Esophagus (tissue), 2 donors: ENCODE results near the gene LHFPL6. TPM values are rescaled to one million over a fixed set of nuclear protein-coding genes. Genes with fewer than 3 reads are reported as not detected.

Experiments
- H3K27ac ChIP-seq, 2 donors: one replicate each; pipeline ENCODE4 v1.5.1; 2013; ENCODE audit warnings: low read depth in 2 of 2, mild to moderate bottlenecking in 2 of 2, inconsistent platforms in 1 of 2, low read length in 1 of 2, moderate library complexity in 1 of 2
- H3K27me3 ChIP-seq, 2 donors: one replicate each; pipeline ENCODE4 v1.6.1; 2013; ENCODE audit warnings: low read length in 2 of 2, control low read depth in 1 of 2, mild to moderate bottlenecking in 1 of 2; ENCODE audit not compliant: insufficient read depth in 2 of 2, control insufficient read depth in 1 of 2
- H3K36me3 ChIP-seq, 2 donors: one replicate each; pipeline ENCODE4 v1.6.1; 2013; ENCODE audit warnings: low read length in 1 of 2; ENCODE audit not compliant: control insufficient read depth in 2 of 2, insufficient read depth in 2 of 2
- H3K4me1 ChIP-seq, 2 donors: one replicate each; pipeline ENCODE4 v1.6.1; 2013; ENCODE audit warnings: low read length in 1 of 2; ENCODE audit not compliant: control insufficient read depth in 2 of 2, insufficient read depth in 2 of 2
- H3K4me3 ChIP-seq, 2 donors: one replicate each; pipeline ENCODE4 v1.5.1; 2013; ENCODE audit warnings: low read length in 2 of 2, mild to moderate bottlenecking in 2 of 2, low read depth in 1 of 2, moderate library complexity in 1 of 2
- H3K9me3 ChIP-seq, 2 donors: one replicate each; pipeline ENCODE4 v1.6.1; 2013; ENCODE audit warnings: mild to moderate bottlenecking in 2 of 2, low read depth in 1 of 2, low read length in 1 of 2, moderate library complexity in 1 of 2; ENCODE audit not compliant: control insufficient read depth in 2 of 2, insufficient read depth in 1 of 2
- WGBS, 2 donors: extraction: QIAGEN DNeasy Blood & Tissue Kit; methylation state at CpG; one replicate each; pipeline ENCODE4 v1.1.7; 2013; 5-methylcytosine and 5-hydroxymethylcytosine counted together
- polyA plus RNA-seq, 2 donors: library from polyadenylated mRNA; stranded (reverse); fragments of 200-250 nt; gene quantifications; one replicate each; pipeline ENCODE4 v1.2.3, GENCODE V29; 2013
- donor health status: healthy with polysubstance abuse.
- donor health status: Bipolar disorder and iron deficiency.

Gene LHFPL6
- polyA plus RNA-seq, result 10 to 100 TPM in 1 of 2 donors, 1 to 10 TPM in 1; 2.6 to 11.2 TPM

- Histone ChIP-seq H3K27ac (peak within 1 kb of the TSS; percentile 77 to 91), H3K9me3 (no peaks in the 10 kb centered on the region), H3K27me3 (no peaks in the 10 kb centered on the region), H3K4me3 (peak within 1 kb of the TSS; percentile 77 to 84), H3K4me1 (peaks cover 2 to 9% of the 10 kb centered on the region in 2 donors), H3K36me3 (no peaks in the 10 kb centered on the region)
- WGBS, 2 donors, result 0% methylated on average over 55 to 73 of the region's 73 CpGs
Measured at GRCh38 chr13:39602614-39603366, at the start of gene LHFPL6. Gene LHFPL6 (minus strand): TSS chr13:39603193.

- no peaks in the 10 kb centered on the region for H3K9me3 ChIP-seq
Measured at GRCh38 chr13:39646122-39646521, 43.1 kb upstream of the LHFPL6 start.

GRCh38 chr13:39641645-39642044, 38.7 kb upstream of the LHFPL6 start:
- WGBS, 2 donors, result 88 to 96% methylated on average over 1 of the region's 1 CpG
- Histone ChIP-seq H3K27me3 (no peaks in the 10 kb centered on the region), H3K27ac (no peak overlapping the region), H3K9me3 (no peaks in the 10 kb centered on the region), H3K4me1 (no peaks in the 10 kb centered on the region), H3K4me3 (no peak overlapping the region), H3K36me3 (no peaks in the 10 kb centered on the region)

More at GRCh38 chr13:39646122-39646521, 43.1 kb upstream of the LHFPL6 start:
- Histone ChIP-seq H3K4me1 (no peaks in the 10 kb centered on the region), H3K36me3 (no peaks in the 10 kb centered on the region), H3K4me3 (no peak overlapping the region), H3K27ac (no peak overlapping the region), H3K27me3 (no peaks in the 10 kb centered on the region)
- WGBS, 2 donors, result 62 to 63% methylated on average over 4 of the region's 4 CpGs

- no peaks in the 10 kb centered on the region for H3K9me3 ChIP-seq
- H3K27ac ChIP-seq, result no peak overlapping the region
- 93% methylated on average over 3 of the region's 3 CpGs for WGBS, 2 donors
- no peaks in the 10 kb centered on the region for H3K4me1 ChIP-seq
- H3K27me3 ChIP-seq, result no peaks in the 10 kb centered on the region
- H3K4me3 ChIP-seq, result no peak overlapping the region
- H3K36me3 ChIP-seq, result no peaks in the 10 kb centered on the region
Measured at GRCh38 chr13:39637890-39638289, 34.9 kb upstream of the LHFPL6 start.

GRCh38 chr13:39635564-39635963, 32.6 kb upstream of the LHFPL6 start:
- Histone ChIP-seq H3K27me3 (no peaks in the 10 kb centered on the region), H3K9me3 (no peaks in the 10 kb centered on the region), H3K27ac (no peak overlapping the region), H3K4me1 (no peaks in the 10 kb centered on the region), H3K36me3 (no peaks in the 10 kb centered on the region), H3K4me3 (no peak overlapping the region)
- 84 to 88% methylated on average over 1 of the region's 1 CpG for WGBS, 2 donors

GRCh38 chr13:39632994-39633393, 30.0 kb upstream of the LHFPL6 start:
- Histone ChIP-seq H3K36me3 (no peaks in the 10 kb centered on the region), H3K27me3 (no peaks in the 10 kb centered on the region), H3K9me3 (no peaks in the 10 kb centered on the region), H3K4me1 (no peaks in the 10 kb centered on the region), H3K4me3 (no peak overlapping the region), H3K27ac (no peak overlapping the region)

GRCh38 chr13:39631307-39631706, 28.3 kb upstream of the LHFPL6 start:
- no peaks in the 10 kb centered on the region for H3K36me3 ChIP-seq
- H3K4me3 ChIP-seq, result no peak overlapping the region
- no peaks in the 10 kb centered on the region for H3K9me3 ChIP-seq
- H3K27me3 ChIP-seq, result no peaks in the 10 kb centered on the region
- H3K27ac ChIP-seq, result no peak overlapping the region
- WGBS, 2 donors, result 80 to 82% methylated on average over 1 of the region's 1 CpG
- no peaks in the 10 kb centered on the region for H3K4me1 ChIP-seq

GRCh38 chr13:39623466-39623865, 20.5 kb upstream of the LHFPL6 start:
- WGBS, 2 donors, result 80 to 82% methylated on average over 1 of the region's 1 CpG
- Histone ChIP-seq H3K27ac (no peak overlapping the region), H3K36me3 (no peaks in the 10 kb centered on the region), H3K4me3 (no peak overlapping the region), H3K4me1 (no peaks in the 10 kb centered on the region), H3K9me3 (no peaks in the 10 kb centered on the region), H3K27me3 (no peaks in the 10 kb centered on the region)

GRCh38 chr13:39618561-39618960, 15.6 kb upstream of the LHFPL6 start:
- H3K4me1 ChIP-seq, result no peaks in the 10 kb centered on the region
- no peaks in the 10 kb centered on the region for H3K27me3 ChIP-seq
- 43 to 60% methylated on average over 1 of the region's 1 CpG for WGBS, 2 donors
- H3K27ac ChIP-seq, result no peak overlapping the region
- no peak overlapping the region for H3K4me3 ChIP-seq
- H3K9me3 ChIP-seq, result no peaks in the 10 kb centered on the region
- H3K36me3 ChIP-seq, result no peaks in the 10 kb centered on the region

- H3K36me3 ChIP-seq, result no peaks in the 10 kb centered on the region
- no peak overlapping the region for H3K4me3 ChIP-seq
- no peaks in the 10 kb centered on the region for H3K9me3 ChIP-seq
- no peaks in the 10 kb centered on the region for H3K27me3 ChIP-seq
- no peaks in the 10 kb centered on the region for H3K4me1 ChIP-seq
- 26 to 29% methylated on average over 10 of the region's 10 CpGs for WGBS, 2 donors
- H3K27ac ChIP-seq, result no peak overlapping the region
Measured at GRCh38 chr13:39616087-39616694, 13.2 kb upstream of the LHFPL6 start.
